HG03521 (cell line): ENCODE data around the gene MTCH1.
"Not testable (repeated sequence)": the region's sequence is repeated elsewhere in the genome, so short reads cannot be mapped to it uniquely, and the experiment has no call there.

ENCODE experiments used
- ATAC-seq: cut with Tn5 transposase; IDR thresholded peaks from one replicate; pipeline ENCODE4 v1.9.1; 2021; ENCODE audit warnings: mild to moderate bottlenecking, moderate library complexity; ENCODE audit not compliant: unreplicated experiment

MTCH1 gene

GRCh38 chr6:36999061-36999750, 13.2 kb upstream of the MTCH1 start:
- no peak for ATAC-seq

- ATAC-seq, result no peak
Measured at GRCh38 chr6:36998723-36999038, 12.7 kb upstream of the MTCH1 start.

GRCh38 chr6:36997811-36998722, 12.1 kb upstream of the MTCH1 start:
- no peak for ATAC-seq

GRCh38 chr6:36990401-36990800, 4.4 kb upstream of the MTCH1 start:
- not testable (repeated sequence) for ATAC-seq

GRCh38 chr6:36989264-36989663, 3.3 kb upstream of the MTCH1 start:
- no peak for ATAC-seq

- ATAC-seq, result no peak
Measured at GRCh38 chr6:36986704-36987047, 680 bp upstream of the MTCH1 start.

GRCh38 chr6:36985417-36985807, 584 bp downstream of the MTCH1 start:
- ATAC-seq, result no peak

- ATAC-seq, result no peak
Measured at GRCh38 chr6:36984581-36985416, 1.2 kb downstream of the MTCH1 start.

- ATAC-seq, result no peak
Measured at GRCh38 chr6:36983538-36983937, 2.5 kb downstream of the MTCH1 start.

- no peak for ATAC-seq
Measured at GRCh38 chr6:36980876-36981619, 4.9 kb downstream of the MTCH1 start.

GRCh38 chr6:36980129-36980528, 5.9 kb downstream of the MTCH1 start:
- no peak for ATAC-seq

GRCh38 chr6:36979347-36979742, 6.7 kb downstream of the MTCH1 start:
- ATAC-seq, result no peak

GRCh38 chr6:36978421-36979346, 7.3 kb downstream of the MTCH1 start:
- no peak for ATAC-seq

GRCh38 chr6:36977470-36977941, 8.5 kb downstream of the MTCH1 start:
- no peak for ATAC-seq

GRCh38 chr6:36976931-36977330, 9.1 kb downstream of the MTCH1 start:
- ATAC-seq, result no peak

- no peak for ATAC-seq
Measured at GRCh38 chr6:36976509-36976908, 9.5 kb downstream of the MTCH1 start.

GRCh38 chr6:36976007-36976264, 10.1 kb downstream of the MTCH1 start:
- ATAC-seq, result no peak

GRCh38 chr6:36975231-36976006, 10.6 kb downstream of the MTCH1 start:
- ATAC-seq, result no peak

- ATAC-seq, result no peak
Measured at GRCh38 chr6:36973647-36974046, 12.3 kb downstream of the MTCH1 start.
